Sigmoid colon (tissue), 7 donors: ENCODE measurements around the gene B3GALT6. TPM values are rescaled to one million over a fixed set of nuclear protein-coding genes. Genes with fewer than 3 reads are reported as not detected.
"Not testable (repeated sequence)": the region's sequence is repeated elsewhere in the genome, so short reads cannot be mapped to it uniquely, and the experiment has no call there.

ENCODE experiments used
- DNase-seq: peaks from one replicate; pipeline ENCODE4 v3.0.0-alpha.2; 2019
- H3K27ac ChIP-seq, 4 donors: fragments of 200-600 bp; sonication (generic); one replicate each; pipeline ENCODE4 v1.5.1; 2016 to 2019; ENCODE audit warnings: mild to moderate bottlenecking in 1 of 4
- H3K27me3 ChIP-seq, 3 donors: fragments of 200-600 bp; sonication (generic); one replicate each; pipeline ENCODE4 v1.5.1; 2019; ENCODE audit warnings: mild to moderate bottlenecking in 1 of 3
- H3K36me3 ChIP-seq, 4 donors: fragments of 200-600 bp; sonication (generic); one replicate each; pipeline ENCODE4 v1.5.1; 2016 to 2019
- H3K4me1 ChIP-seq, 4 donors: fragments of 200-600 bp; sonication (generic); one replicate each; pipeline ENCODE4 v1.5.1; 2017 to 2019
- H3K4me3 ChIP-seq, 4 donors: fragments of 200-600 bp; sonication (generic); one replicate each; pipeline ENCODE4 v1.5.1; 2017 to 2019; ENCODE audit warnings: mild to moderate bottlenecking in 2 of 4, moderate library complexity in 1 of 4
- H3K9me3 ChIP-seq, 4 donors: fragments of 200-600 bp in 3 of 4; sonication (generic) in 3 of 4; one replicate each; pipeline versions ENCODE4 v1.5.1 to v1.6.1; 2013 to 2019
- EP300 ChIP-seq, 4 donors: sonication (generic); formaldehyde crosslinking; IDR thresholded peaks; one replicate each; pipeline ENCODE4 v1.6.1; 2017; ENCODE audit warnings: antibody characterized with exemption in 4 of 4
- POLR2A ChIP-seq, 2 donors: fragments of 450-650 bp; IDR thresholded peaks; one replicate each; pipeline ENCODE4 v1.6.1; 2016; ENCODE audit warnings: antibody characterized with exemption in 2 of 2, mild to moderate bottlenecking in 2 of 2, moderate library complexity in 2 of 2
- POLR2AphosphoS5 ChIP-seq, 4 donors: sonication (generic); formaldehyde crosslinking; IDR thresholded peaks; one replicate each; pipeline ENCODE4 v1.6.1; 2017; ENCODE audit warnings: antibody characterized with exemption in 4 of 4
- WGBS, 2 donors: extraction: QIAGEN DNeasy Blood & Tissue Kit; methylation state at CpG; one replicate each; pipeline ENCODE4 v1.1.7; 2013; 5-methylcytosine and 5-hydroxymethylcytosine counted together
- intact Hi-C: fragments of 100-400 bp; cut with DNase I; formaldehyde crosslinking; loops from one replicate; pipeline ENCODE4 v1.15.1; 2023
- polyA plus RNA-seq, 3 donors: library from polyadenylated mRNA; stranded (reverse); fragments of 200-250 nt; gene quantifications; one replicate each; pipeline ENCODE4 v1.2.3, GENCODE V29; 2013
- total RNA-seq, 4 donors: library from RNA; depleted of rRNA; stranded (reverse); fragments of >200 nt; gene quantifications; one replicate each; pipeline ENCODE4 v1.1.0, GENCODE V29; 2016
- TF ChIP-seq, protein P1 (sequence below), 4 experiments: fragments of 450-650 bp in 3 of 4; fragments of 200-600 bp in 1 of 4; IDR thresholded peaks; one replicate each; pipeline ENCODE4 v1.5.1; 2016 to 2019; ENCODE audit warnings: antibody characterized with exemption in 4 of 4, mild to moderate bottlenecking in 3 of 4, moderate library complexity in 2 of 4
- donor health status: healthy with polysubstance abuse.
- donor health status: Bipolar disorder and iron deficiency.
- donor health status: healthy.

The B3GALT6 gene
- total and polyA plus RNA-seq, 7 donors: 1.8 to 12.5 (median 9.1) TPM

DNA sequence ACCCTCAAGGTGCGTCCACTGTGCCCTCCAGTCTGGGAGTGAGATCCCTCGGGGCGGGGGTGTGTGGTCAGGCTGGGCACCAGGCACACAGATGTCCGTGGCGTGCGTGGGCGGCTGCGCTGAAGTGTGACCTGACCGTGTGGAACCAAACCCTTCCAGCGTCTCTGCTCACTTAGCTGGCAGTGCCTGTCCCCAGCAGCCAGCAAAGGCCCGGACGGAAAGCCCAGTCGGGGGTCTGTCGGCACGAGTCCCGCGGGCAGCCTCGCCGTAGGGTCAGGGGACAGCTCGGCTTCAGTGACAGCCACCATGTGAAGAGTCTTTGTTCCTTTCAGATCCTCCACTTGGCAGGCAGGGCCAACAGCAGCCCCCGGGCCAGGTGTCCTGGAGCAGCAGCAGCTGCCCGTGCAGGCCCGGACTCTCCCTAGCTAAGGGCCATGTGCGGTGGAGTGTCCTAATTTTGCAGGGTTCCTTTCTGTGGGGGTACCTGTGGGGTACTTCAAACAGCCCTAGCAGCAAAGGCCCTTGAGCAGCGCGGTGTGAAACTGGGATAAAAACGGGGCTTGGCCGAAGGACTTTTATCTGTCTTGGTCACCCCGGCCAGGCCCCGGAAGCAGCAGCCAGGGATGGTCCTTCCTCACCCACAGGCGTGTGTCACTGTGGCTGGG, 46.8 kb upstream of the B3GALT6 start:
- Histone ChIP-seq H3K27me3 (peaks cover 0 to 9% (median 5%) of the 10 kb centered on the region in 3 donors), H3K4me1 (no peaks in the 10 kb centered on the region), H3K4me3 (no peak overlapping the region), H3K36me3 (no peaks in the 10 kb centered on the region), H3K27ac (no peak overlapping the region), H3K9me3 (no peaks in the 10 kb centered on the region)
- DNase-seq: no peak
- WGBS, 2 donors: 85 to 92% methylated on average over 31 of the region's 31 CpGs
- TF ChIP-seq POLR2A (IDR thresholded peaks at IDR 0.05) (no peak), POLR2AphosphoS5 (IDR thresholded peaks at IDR 0.05) (no peak), EP300 (IDR thresholded peaks at IDR 0.05) (no peak)
- TF ChIP-seq, protein P1, sequence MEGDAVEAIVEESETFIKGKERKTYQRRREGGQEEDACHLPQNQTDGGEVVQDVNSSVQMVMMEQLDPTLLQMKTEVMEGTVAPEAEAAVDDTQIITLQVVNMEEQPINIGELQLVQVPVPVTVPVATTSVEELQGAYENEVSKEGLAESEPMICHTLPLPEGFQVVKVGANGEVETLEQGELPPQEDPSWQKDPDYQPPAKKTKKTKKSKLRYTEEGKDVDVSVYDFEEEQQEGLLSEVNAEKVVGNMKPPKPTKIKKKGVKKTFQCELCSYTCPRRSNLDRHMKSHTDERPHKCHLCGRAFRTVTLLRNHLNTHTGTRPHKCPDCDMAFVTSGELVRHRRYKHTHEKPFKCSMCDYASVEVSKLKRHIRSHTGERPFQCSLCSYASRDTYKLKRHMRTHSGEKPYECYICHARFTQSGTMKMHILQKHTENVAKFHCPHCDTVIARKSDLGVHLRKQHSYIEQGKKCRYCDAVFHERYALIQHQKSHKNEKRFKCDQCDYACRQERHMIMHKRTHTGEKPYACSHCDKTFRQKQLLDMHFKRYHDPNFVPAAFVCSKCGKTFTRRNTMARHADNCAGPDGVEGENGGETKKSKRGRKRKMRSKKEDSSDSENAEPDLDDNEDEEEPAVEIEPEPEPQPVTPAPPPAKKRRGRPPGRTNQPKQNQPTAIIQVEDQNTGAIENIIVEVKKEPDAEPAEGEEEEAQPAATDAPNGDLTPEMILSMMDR (IDR thresholded peaks at IDR 0.05): no peak
- intact Hi-C loops: no loop called here

DNA sequence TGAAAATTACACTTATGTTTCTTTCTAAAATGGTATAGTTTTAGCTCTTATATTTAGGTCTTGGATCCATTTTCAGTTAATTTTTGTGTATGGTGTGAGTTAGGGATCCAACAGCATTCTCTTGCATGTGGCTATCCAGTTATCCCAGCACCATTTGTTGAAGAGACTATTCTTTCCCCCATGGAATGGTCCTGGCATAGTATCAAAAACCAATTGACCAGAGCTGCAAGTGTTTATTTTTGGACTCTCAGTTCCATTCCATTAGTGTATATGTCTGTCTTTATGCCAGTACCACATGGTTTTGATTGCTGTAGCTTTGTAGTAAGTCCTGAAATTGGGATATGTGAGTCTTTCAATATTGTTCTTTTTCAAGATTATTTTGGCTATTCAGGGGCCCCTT, 44.1 kb upstream of the B3GALT6 start:
- intact Hi-C loops: no loop called here

DNA sequence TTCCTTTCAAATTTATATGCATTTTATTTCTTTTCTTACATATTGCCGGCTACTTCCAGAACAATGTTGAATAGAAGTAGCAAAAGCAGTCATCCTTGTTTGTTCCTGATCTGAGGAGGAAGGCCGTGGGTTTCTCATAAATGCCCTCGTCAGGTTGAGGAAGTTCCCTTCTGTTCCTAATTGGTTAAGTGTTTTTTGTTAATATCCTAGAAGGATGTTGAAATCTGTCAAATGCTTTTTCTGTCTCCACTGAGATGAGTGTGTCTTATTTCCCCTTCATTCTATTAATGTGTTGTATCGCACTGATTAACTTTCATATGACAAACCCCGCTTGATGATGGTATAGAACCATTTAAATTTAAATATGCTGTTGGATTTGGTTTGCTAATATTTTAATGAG, 42.9 kb upstream of the B3GALT6 start:
- Histone ChIP-seq H3K27me3 (no peaks in the 10 kb centered on the region), H3K27ac (no peak overlapping the region), H3K36me3 (no peaks in the 10 kb centered on the region), H3K4me3 (no peak overlapping the region), H3K4me1 (no peaks in the 10 kb centered on the region), H3K9me3 (no peaks in the 10 kb centered on the region)
- no peak for DNase-seq
- WGBS, 2 donors: 68 to 70% methylated on average over 5 of the region's 5 CpGs
- intact Hi-C loops: no loop called here
- TF ChIP-seq, protein P1 (IDR thresholded peaks at IDR 0.05): no peak
- no peak for TF ChIP-seq POLR2AphosphoS5 (IDR thresholded peaks at IDR 0.05)
- no peak for TF ChIP-seq POLR2A (IDR thresholded peaks at IDR 0.05)
- TF ChIP-seq EP300 (IDR thresholded peaks at IDR 0.05): no peak

More for the DNA sequence above, 44.1 kb upstream of the B3GALT6 start:
- H3K4me1 ChIP-seq: no peaks in the 10 kb centered on the region
- no peaks in the 10 kb centered on the region for H3K27me3 ChIP-seq
- no peaks in the 10 kb centered on the region for H3K9me3 ChIP-seq
- no peaks in the 10 kb centered on the region for H3K36me3 ChIP-seq
- H3K4me3 ChIP-seq: no peak overlapping the region
- no peak for DNase-seq
- H3K27ac ChIP-seq: no peak overlapping the region
- no peak for TF ChIP-seq EP300 (IDR thresholded peaks at IDR 0.05)
- no peak for TF ChIP-seq POLR2A (IDR thresholded peaks at IDR 0.05)
- TF ChIP-seq, protein P1 (IDR thresholded peaks at IDR 0.05): no peak
- TF ChIP-seq POLR2AphosphoS5 (IDR thresholded peaks at IDR 0.05): no peak

DNA sequence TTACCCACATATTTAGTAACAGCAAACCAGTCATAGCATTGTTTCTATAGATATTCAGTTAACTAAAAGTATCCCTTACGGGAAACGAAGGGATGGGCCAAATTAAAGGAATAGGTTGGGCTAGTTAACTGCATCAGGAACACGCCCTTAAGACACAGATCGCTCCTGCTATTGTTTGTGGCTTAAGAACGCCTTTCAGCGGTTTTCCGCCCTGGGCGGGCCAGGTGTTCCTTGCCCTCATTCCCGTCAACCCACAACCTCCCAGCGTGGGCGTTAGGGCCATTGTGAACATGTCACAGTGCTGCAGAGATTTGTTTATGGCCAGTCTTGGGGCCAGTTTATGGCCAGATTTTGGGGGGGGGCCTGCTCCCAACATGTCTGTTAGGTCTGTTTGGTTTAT, 40.3 kb upstream of the B3GALT6 start:
- Histone ChIP-seq H3K9me3 (peaks cover 0 to 6% (median 4%) of the 10 kb centered on the region in 4 donors), H3K4me3 (no peak overlapping the region), H3K27ac (no peak overlapping the region), H3K4me1 (no peaks in the 10 kb centered on the region), H3K27me3 (no peaks in the 10 kb centered on the region), H3K36me3 (no peaks in the 10 kb centered on the region)
- intact Hi-C loops: no loop called here
- no peak for DNase-seq
- TF ChIP-seq POLR2AphosphoS5 (IDR thresholded peaks at IDR 0.05) (no peak), EP300 (IDR thresholded peaks at IDR 0.05) (no peak), POLR2A (IDR thresholded peaks at IDR 0.05) (no peak)
- TF ChIP-seq, protein P1 (IDR thresholded peaks at IDR 0.05): no peak
- 82 to 85% methylated on average over 11 of the region's 11 CpGs for WGBS, 2 donors

DNA sequence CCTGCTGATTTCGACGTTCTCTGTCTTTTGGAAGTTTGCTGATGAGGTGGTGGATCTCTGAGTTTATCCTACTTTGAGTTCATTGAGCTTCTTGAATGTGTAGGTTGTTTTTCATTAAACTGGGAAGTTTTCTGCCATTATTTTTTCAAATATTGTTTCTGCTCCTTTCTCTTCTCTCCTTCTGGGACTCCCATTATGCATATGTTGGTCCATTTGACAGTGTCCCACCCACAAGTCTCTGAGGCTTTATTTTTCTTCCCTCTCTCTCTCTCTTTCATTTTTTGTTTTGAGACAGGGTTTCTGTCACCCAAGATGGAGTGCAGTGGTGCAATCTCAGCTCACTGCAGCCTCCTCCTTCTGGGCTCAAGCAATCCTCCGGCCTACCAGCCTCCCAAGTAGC, 37.3 kb upstream of the B3GALT6 start:
- WGBS, 2 donors: 82 to 96% methylated on average over 3 of the region's 3 CpGs
- TF ChIP-seq EP300 (IDR thresholded peaks at IDR 0.05) (no peak), POLR2AphosphoS5 (IDR thresholded peaks at IDR 0.05) (no peak), POLR2A (IDR thresholded peaks at IDR 0.05) (no peak)
- TF ChIP-seq, protein P1 (IDR thresholded peaks at IDR 0.05): no peak
- H3K9me3 ChIP-seq: peaks cover 0 to 6% (median 4%) of the 10 kb centered on the region in 4 donors
- no peak for DNase-seq
- H3K4me1 ChIP-seq: no peaks in the 10 kb centered on the region
- H3K4me3 ChIP-seq: no peak overlapping the region
- intact Hi-C loops: no loop called here
- H3K27me3 ChIP-seq: no peaks in the 10 kb centered on the region
- H3K36me3 ChIP-seq: no peaks in the 10 kb centered on the region
- no peak overlapping the region for H3K27ac ChIP-seq

DNA sequence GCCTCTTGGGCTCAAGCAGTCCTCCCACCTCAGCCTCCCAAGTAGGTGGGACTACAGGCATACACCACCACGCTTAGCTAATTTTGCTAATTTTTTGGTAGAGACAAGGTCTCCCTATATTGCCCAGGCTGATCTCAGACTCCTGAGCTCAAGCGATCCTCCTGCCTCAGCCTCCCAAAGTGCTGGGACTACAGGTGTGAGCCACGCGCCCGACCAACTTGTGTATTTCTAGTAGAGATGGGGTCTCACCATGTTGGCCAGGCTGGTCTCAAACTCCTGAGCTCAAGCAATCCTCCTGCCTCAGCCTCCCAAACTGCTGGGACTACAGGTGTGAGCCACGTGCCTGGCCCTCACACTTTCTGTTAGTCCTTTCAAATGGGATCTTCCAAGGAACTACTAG, 36.3 kb upstream of the B3GALT6 start:
- 84 to 98% methylated on average over 6 of the region's 6 CpGs for WGBS, 2 donors
- H3K27me3 ChIP-seq, intact Hi-C loops, DNase-seq, H3K4me1 ChIP-seq, H3K4me3 ChIP-seq, H3K9me3 ChIP-seq, H3K27ac ChIP-seq, H3K36me3 ChIP-seq: not testable (repeated sequence)
